ENCODE measurements around the gene TCF15.

GRCh38 chr20:615514-615913 lies 5.4 kb upstream of the TCF15 start:
- TF ChIP-seq, protein P1, sequence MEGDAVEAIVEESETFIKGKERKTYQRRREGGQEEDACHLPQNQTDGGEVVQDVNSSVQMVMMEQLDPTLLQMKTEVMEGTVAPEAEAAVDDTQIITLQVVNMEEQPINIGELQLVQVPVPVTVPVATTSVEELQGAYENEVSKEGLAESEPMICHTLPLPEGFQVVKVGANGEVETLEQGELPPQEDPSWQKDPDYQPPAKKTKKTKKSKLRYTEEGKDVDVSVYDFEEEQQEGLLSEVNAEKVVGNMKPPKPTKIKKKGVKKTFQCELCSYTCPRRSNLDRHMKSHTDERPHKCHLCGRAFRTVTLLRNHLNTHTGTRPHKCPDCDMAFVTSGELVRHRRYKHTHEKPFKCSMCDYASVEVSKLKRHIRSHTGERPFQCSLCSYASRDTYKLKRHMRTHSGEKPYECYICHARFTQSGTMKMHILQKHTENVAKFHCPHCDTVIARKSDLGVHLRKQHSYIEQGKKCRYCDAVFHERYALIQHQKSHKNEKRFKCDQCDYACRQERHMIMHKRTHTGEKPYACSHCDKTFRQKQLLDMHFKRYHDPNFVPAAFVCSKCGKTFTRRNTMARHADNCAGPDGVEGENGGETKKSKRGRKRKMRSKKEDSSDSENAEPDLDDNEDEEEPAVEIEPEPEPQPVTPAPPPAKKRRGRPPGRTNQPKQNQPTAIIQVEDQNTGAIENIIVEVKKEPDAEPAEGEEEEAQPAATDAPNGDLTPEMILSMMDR (conservative IDR thresholded peaks at IDR 0.05; ENCODE audit: low read depth in 2 of 2), result no peak
- TF ChIP-seq EZH2phosphoT487 (IDR thresholded peaks at IDR 0.05; ENCODE audit: unreplicated experiment), result no peak
- no peak for TF ChIP-seq POLR2AphosphoS5 (IDR thresholded peaks at IDR 0.05; ENCODE audit: low read depth)
- TF ChIP-seq EZH2 (IDR thresholded peaks at IDR 0.05; ENCODE audit: low read depth, unreplicated experiment), result no peak
- TF ChIP-seq JUNB (IDR thresholded peaks at IDR 0.05; ENCODE audit: unreplicated experiment), result no peak

All from GM23338 (cell line).